SH-SY5Y (cell line): ENCODE data around the gene SNTG2.

Experiments
- GATA2 ChIP-seq: IDR thresholded peaks from 2 replicates; pipeline ENCODE4 v1.6.1; 2011; ENCODE audit warnings: mild to moderate bottlenecking, low read depth, low read length
- GATA3 ChIP-seq: IDR thresholded peaks from 2 replicates; pipeline ENCODE4 v1.6.1; 2011; ENCODE audit warnings: low read depth, mild to moderate bottlenecking, low read length, moderate library complexity

The SNTG2 gene

GRCh38 chr2:1055014-1055595 lies 104.5 kb downstream of the SNTG2 start:
- TF ChIP-seq GATA3 (no peak), GATA2 (no peak)

GRCh38 chr2:1060372-1060771 lies 109.7 kb downstream of the SNTG2 start:
- TF ChIP-seq GATA2: no peak

- no peak for TF ChIP-seq GATA2
- no peak for TF ChIP-seq GATA3
These were observed 110.3 kb downstream of the SNTG2 start for GRCh38 chr2:1060987-1061386.

- TF ChIP-seq GATA2 (no peak), GATA3 (no peak)
These were observed 117.6 kb downstream of the SNTG2 start for GRCh38 chr2:1068241-1068640.

GRCh38 chr2:1068822-1069221 lies 118.2 kb downstream of the SNTG2 start:
- no peak for TF ChIP-seq GATA2
- TF ChIP-seq GATA3: no peak

GRCh38 chr2:1069847-1070246 lies 119.2 kb downstream of the SNTG2 start:
- no peak for TF ChIP-seq GATA2

- no peak for TF ChIP-seq GATA3
- peak; percentile 70 for TF ChIP-seq GATA2
These were observed 120.0 kb downstream of the SNTG2 start for GRCh38 chr2:1070601-1071000.

GRCh38 chr2:1071650-1072049 lies 121.0 kb downstream of the SNTG2 start:
- TF ChIP-seq GATA3 (no peak), GATA2 (no peak)

- TF ChIP-seq GATA3 (no peak), GATA2 (no peak)
These were observed 121.6 kb downstream of the SNTG2 start for GRCh38 chr2:1072250-1072649.

- TF ChIP-seq GATA2 (no peak), GATA3 (no peak)
These were observed 127.3 kb downstream of the SNTG2 start for GRCh38 chr2:1077911-1078310.

GRCh38 chr2:1078326-1078725 lies 127.7 kb downstream of the SNTG2 start:
- no peak for TF ChIP-seq GATA3
- no peak for TF ChIP-seq GATA2

GRCh38 chr2:1079873-1080799 lies 129.5 kb downstream of the SNTG2 start:
- TF ChIP-seq GATA2: no peak
- TF ChIP-seq GATA3: no peak

- no peak for TF ChIP-seq GATA2
These were observed 131.0 kb downstream of the SNTG2 start for GRCh38 chr2:1081451-1082225.

- TF ChIP-seq GATA2 (no peak), GATA3 (no peak)
These were observed 132.0 kb downstream of the SNTG2 start for GRCh38 chr2:1082456-1083205.
